Heart left ventricle (tissue), 13 donors: ENCODE data around the gene RPS6KA2.

Source experiments
- POLR2A ChIP-seq, 2 donors: fragments of 450-650 bp; IDR thresholded peaks; one replicate each; pipeline ENCODE4 v1.6.1; 2017; ENCODE audit warnings: antibody characterized with exemption in 2 of 2, mild to moderate bottlenecking in 2 of 2, moderate library complexity in 2 of 2
- TF ChIP-seq, protein P1 (sequence below), 12 donors: fragments of 200-600 bp; sonication (generic) in 4 of 12; IDR thresholded peaks; one replicate each; pipeline versions ENCODE4 v1.5.0 to v1.8.0; 2018 to 2022; ENCODE audit warnings: antibody characterized with exemption in 12 of 12, mild to moderate bottlenecking in 5 of 12
- donor health status: ischemic (EF 13 %, LVEDD 7.1; RV severe dilation, severe dysfunction).
- donor health status: DM: no; HTN: yes; CAD: no.
- donor health status: DM: no; HTN: no; CAD: no.
- donor health status: ischemic (EF 25% LVEDD 6.9; RV normal size, moderate dysfunction).
- donor health status: ischemic (EF 25% LVEDD 5.7; RV mildly dilated, moderate dysfunction).
- donor health status: ischemic (EF 35%, LVEDD 5.7; RV mildly dilated, moderate dysfunction).
- donor health status: nonischemic (EF 11% LVEDD 7.7; RV severe dilation, severe dysfunction).
- donor health status: DM: yes; HTN: yes; CAD: no.
- donor health status: PGD.
- donor health status: ischemic (EF 29% LVEDD 5.4; RV normal size, mild dysfunction).
- donor health status: nonischemic (EF 23%, LVEDD 6.1; RV moderate dilation, normal function).

GRCh38 chr6:166650824-166651807 lies 24.1 kb upstream of the RPS6KA2 start:
- TF ChIP-seq, protein P1, sequence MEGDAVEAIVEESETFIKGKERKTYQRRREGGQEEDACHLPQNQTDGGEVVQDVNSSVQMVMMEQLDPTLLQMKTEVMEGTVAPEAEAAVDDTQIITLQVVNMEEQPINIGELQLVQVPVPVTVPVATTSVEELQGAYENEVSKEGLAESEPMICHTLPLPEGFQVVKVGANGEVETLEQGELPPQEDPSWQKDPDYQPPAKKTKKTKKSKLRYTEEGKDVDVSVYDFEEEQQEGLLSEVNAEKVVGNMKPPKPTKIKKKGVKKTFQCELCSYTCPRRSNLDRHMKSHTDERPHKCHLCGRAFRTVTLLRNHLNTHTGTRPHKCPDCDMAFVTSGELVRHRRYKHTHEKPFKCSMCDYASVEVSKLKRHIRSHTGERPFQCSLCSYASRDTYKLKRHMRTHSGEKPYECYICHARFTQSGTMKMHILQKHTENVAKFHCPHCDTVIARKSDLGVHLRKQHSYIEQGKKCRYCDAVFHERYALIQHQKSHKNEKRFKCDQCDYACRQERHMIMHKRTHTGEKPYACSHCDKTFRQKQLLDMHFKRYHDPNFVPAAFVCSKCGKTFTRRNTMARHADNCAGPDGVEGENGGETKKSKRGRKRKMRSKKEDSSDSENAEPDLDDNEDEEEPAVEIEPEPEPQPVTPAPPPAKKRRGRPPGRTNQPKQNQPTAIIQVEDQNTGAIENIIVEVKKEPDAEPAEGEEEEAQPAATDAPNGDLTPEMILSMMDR (IDR thresholded peaks at IDR 0.05) = no peak
- no peak for TF ChIP-seq POLR2A (IDR thresholded peaks at IDR 0.05)
